ENCODE data around the gene LRP4. TPM values are rescaled to one million over a fixed set of nuclear protein-coding genes. Genes with fewer than 3 reads are reported as not detected.

LRP4 gene
- total RNA-seq, 1 experiment from 2014 or later, result 11.6 TPM

DNA sequence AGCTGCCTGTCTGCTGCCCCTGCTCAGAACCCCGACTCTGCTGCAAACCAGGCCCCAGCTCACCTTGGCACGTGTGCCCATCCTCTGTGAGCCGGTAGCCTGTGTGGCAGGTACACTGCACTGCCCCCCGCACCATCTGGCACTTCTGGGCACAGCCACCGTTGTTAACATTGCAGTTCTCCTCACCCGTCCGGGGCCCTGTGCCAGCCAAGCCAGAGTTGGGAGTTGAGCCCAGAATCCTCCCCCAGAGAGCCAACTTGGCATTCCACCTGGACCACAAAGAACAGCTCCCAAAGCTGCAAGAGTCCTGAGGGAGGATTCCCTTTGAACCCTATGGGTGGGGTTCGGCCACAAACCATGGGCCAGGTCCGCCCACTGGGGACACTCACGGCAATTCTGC lies 22.5 kb downstream of the LRP4 start:
- peaks cover 40 to 51% (median 48%) of the 10 kb centered on the region in 3 experiments; a peak in 6 of 7 replicates for H3K36me3 Mint-ChIP-seq (ENCODE audit: insufficient read depth in 1 of 3, low read depth in 3 of 3)
- Histone ChIP-seq H3K79me2 (ENCODE audit: insufficient read depth, low read length) (no peaks in the 10 kb centered on the region), H3K9me3 (ENCODE audit: control insufficient read depth, low read depth, low read length) (no peaks in the 10 kb centered on the region), H3K9ac (ENCODE audit: extremely low read depth, insufficient read length, low read length) (no peak overlapping the region), H2BK120ac (ENCODE audit: low read depth, low read length, poor library complexity, severe bottlenecking) (no peak overlapping the region), H3K23ac (ENCODE audit: insufficient read length, low read depth, low read length) (no peak overlapping the region), H3K79me1 (ENCODE audit: insufficient read depth, low read depth, low read length, poor library complexity, severe bottlenecking) (no peaks in the 10 kb centered on the region), H3K4ac (ENCODE audit: low read depth, low read length) (no peak overlapping the region), H3K4me2 (ENCODE audit: insufficient read depth, insufficient read length, low read length) (no peak overlapping the region), H2AK5ac (ENCODE audit: insufficient read length, low read length) (no peak overlapping the region), H3T11ph (ENCODE audit: low read length) (no peak overlapping the region), H4K5ac (ENCODE audit: insufficient read length, low read depth, low read length) (no peak overlapping the region), H4K20me1 (ENCODE audit: control insufficient read depth, insufficient read depth, insufficient read length) (no peaks in the 10 kb centered on the region), H4K8ac (replicated peaks; ENCODE audit: insufficient read length, low read depth, low read length) (no peak overlapping the region), H3K23me2 (ENCODE audit: insufficient read length, low read depth, low read length, poor library complexity, severe bottlenecking) (no peaks in the 10 kb centered on the region), H3K18ac (ENCODE audit: insufficient read length, low read depth, low read length) (no peak overlapping the region), H2BK15ac (ENCODE audit: low read depth, low read length) (no peak overlapping the region), H3K27ac (ENCODE audit: insufficient read length, low read depth, low read length) (no peak overlapping the region), H2BK12ac (ENCODE audit: insufficient read length, low read depth, low read length) (no peak overlapping the region), H2BK20ac (ENCODE audit: low read depth, low read length, poor library complexity, severe bottlenecking) (no peak overlapping the region), H4K91ac (ENCODE audit: insufficient read length, low read depth, low read length) (no peak overlapping the region), H3K4me1 (ENCODE audit: insufficient read depth, low read length) (no peaks in the 10 kb centered on the region), H3K56ac (ENCODE audit: insufficient read length, low read depth, low read length) (no peak overlapping the region), H3K27me3 (ENCODE audit: insufficient read depth, low read length) (no peaks in the 10 kb centered on the region), H2BK5ac (ENCODE audit: insufficient read length, low read length) (no peak overlapping the region), H3K14ac (ENCODE audit: insufficient read depth, low read length) (no peak overlapping the region), H2AFZ (ENCODE audit: low read length) (no peak overlapping the region)
- H3K4me3 Mint-ChIP-seq, result no peak overlapping the region; a peak in 1 of 5 replicates
- WGBS (ENCODE audit: extremely low coverage, insufficient read length, low lambda C conversion rate), result no CpG with 5 or more reads among the region's 10 CpGs
- peaks cover 0 to 9% of the 10 kb centered on the region in 2 experiments; a peak in 3 of 4 replicates for H3K4me1 Mint-ChIP-seq
- H3K9me3 Mint-ChIP-seq, result peaks cover 4 to 6% of the 10 kb centered on the region in 2 experiments; a peak in 3 of 5 replicates
- H3K27me3 Mint-ChIP-seq (ENCODE audit: low read depth), result no peaks in the 10 kb centered on the region
- H3K27ac Mint-ChIP-seq, result no peak overlapping the region
- no peak for DNase-seq
- TF ChIP-seq, protein P1, sequence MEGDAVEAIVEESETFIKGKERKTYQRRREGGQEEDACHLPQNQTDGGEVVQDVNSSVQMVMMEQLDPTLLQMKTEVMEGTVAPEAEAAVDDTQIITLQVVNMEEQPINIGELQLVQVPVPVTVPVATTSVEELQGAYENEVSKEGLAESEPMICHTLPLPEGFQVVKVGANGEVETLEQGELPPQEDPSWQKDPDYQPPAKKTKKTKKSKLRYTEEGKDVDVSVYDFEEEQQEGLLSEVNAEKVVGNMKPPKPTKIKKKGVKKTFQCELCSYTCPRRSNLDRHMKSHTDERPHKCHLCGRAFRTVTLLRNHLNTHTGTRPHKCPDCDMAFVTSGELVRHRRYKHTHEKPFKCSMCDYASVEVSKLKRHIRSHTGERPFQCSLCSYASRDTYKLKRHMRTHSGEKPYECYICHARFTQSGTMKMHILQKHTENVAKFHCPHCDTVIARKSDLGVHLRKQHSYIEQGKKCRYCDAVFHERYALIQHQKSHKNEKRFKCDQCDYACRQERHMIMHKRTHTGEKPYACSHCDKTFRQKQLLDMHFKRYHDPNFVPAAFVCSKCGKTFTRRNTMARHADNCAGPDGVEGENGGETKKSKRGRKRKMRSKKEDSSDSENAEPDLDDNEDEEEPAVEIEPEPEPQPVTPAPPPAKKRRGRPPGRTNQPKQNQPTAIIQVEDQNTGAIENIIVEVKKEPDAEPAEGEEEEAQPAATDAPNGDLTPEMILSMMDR (conservative IDR thresholded peaks at IDR 0.05), result no peak
